Inflammatory macrophage treated with lipopolysaccharide for 4 hours (primary cell): ENCODE measurements around the gene WASF2.
"Not testable (repeated sequence)": the region's sequence is repeated elsewhere in the genome, so short reads cannot be mapped to it uniquely, and the experiment has no call there.

Source experiments
- DNase-seq: peaks from one replicate; pipeline ENCODE4 v3.0.0-alpha.2; 2020

WASF2 gene

DNA sequence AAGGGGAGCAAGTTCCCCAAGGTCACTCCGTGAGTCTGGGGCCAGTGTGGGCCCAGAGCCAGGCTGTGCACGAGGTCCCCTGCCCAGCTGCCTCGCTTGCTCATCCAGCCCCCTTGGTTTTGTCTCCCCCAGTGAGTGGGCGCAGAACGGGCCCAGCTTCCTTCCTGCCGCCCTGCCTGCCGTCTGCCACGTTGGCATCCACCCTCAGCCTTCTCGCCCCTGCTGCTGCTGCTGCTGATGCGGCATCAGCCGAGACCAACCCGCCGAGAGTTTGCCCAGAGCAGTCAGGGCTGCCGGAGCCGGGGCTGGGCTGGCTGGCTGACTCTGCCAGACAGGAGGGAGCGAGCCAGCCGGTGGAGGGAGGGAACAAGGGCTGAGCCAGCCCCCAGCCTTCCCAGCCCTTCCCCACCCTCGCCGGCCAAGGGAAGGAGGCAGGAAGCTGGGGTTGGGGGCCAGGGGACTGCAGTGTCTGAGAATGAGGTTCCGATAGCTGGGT is 31.4 kb upstream of the WASF2 start:
- DNase-seq = peak; percentile 32

DNA sequence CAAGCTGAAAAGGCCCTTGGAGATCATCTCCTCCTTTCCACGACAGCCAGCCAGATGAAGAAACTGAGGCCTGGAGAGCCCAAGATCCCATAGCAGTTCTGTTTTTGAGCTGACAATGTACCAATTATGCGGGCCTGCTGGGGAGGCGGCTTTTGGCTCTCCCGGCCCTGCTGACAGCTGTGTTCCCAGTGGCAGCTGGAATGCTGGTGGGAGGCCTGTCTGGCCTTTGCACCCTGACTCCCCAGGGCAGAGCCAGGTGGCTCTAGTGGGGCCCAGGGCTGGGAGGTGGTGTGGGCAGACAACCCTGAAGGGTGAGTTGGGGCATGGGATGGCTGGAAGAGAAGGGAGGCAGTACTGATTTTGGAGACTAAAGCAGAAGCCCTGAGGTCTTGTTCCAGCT is 30.7 kb upstream of the WASF2 start:
- DNase-seq = no peak

GRCh38 chr1:27519331-27520258 is 29.6 kb upstream of the WASF2 start:
- DNase-seq = no peak

- no peak for DNase-seq
Observed at GRCh38 chr1:27518808-27519207, 28.8 kb upstream of the WASF2 start.

DNA sequence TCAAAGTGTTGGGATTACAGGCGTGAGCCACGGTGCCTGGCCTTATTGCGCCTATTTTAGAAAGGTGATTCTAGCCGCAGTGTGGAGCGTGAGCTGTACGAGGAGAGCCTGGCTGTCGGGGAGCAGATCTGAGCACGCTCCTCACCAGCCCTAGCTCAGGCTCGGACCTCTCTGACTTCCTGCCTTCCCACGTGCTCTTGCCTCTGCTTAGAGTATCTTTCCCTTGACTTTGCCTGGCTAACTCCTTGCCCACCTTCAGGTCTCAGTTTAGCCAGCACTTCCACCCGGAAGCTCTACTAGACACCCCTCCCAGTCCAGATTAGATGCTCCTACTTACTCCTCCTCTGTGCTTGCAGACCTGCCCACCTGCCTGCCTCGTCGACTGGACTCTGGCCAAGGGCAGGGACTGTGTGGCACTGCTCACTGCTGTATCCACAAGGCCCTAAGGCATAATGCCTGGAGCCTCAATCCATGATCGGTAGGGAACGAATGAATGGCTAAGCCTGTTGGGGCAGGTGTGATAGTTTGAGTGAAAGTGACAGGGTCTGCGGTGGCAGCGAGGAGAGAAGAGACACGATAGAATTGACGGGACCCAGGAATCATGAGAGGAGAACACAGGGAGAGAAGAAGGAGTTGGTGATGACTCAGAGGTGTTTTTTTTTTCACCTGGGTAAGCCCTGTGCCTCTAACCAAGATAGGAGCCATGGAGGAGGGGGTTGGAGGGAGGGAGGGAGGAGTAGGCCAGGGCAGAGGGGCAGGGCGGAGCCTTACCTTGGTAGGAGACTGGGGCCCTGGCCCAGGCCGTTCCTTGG is 28.1 kb upstream of the WASF2 start:
- no peak for DNase-seq

- no peak for DNase-seq
Observed at GRCh38 chr1:27517301-27517700, 27.3 kb upstream of the WASF2 start.

GRCh38 chr1:27515626-27516025 is 25.7 kb upstream of the WASF2 start:
- DNase-seq = no peak

GRCh38 chr1:27513958-27514357 is 24.0 kb upstream of the WASF2 start:
- peak; percentile 36 for DNase-seq

DNA sequence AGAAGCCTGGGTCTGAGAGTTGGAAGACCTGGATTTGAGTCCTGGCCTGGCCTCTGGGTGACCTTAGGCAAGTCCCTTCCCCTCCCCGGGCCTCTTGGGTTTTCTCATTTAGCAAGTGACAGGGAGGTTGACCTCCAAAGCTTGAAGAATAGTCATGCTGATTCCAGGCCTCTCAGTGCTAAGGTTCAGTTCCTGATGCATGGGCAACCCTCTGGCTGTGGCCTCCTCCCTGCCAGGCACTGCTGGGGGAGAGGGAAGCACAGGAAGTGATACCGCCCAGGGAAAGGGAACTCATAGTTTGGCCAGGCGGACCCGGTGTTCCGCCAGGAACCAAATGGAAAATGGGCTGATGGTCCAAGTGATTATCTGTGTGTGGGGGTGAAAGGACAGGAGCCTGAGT is 23.6 kb upstream of the WASF2 start:
- DNase-seq = peak; percentile 85

GRCh38 chr1:27509127-27510080 is 19.4 kb upstream of the WASF2 start:
- no peak for DNase-seq

DNA sequence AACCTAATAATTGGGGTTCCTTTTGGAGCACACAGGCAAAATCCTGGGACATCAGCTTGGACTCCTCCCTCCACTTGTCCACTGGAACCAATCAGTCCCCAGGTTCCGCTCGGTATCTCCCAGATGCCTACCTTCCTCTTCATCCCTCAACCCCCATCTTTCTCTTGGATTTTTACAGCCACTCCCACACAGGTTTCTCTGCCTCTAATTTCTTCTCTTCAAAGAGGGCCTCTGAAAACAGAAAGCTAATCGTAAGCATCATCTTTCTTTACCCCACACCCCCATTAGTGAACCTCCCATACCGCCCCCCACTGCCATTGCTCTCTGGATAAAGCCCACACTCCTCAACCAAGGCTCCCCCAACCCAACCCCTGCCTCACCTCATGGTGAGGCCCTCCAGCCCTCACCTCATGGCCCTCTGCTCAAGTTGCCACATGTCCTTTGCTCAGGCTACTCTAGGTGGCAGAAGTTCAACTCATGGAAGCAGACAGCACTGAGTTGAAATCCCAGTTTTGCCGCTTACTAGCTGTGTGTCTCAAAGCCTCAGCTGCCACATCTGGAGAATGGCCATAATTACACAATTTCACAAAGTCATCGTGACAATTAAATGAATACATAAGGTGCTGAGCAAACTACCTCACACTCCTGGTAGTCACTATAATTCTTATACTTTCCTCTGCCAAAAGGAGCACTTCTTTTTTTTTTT is 18.1 kb upstream of the WASF2 start:
- peak; percentile 56 for DNase-seq

DNA sequence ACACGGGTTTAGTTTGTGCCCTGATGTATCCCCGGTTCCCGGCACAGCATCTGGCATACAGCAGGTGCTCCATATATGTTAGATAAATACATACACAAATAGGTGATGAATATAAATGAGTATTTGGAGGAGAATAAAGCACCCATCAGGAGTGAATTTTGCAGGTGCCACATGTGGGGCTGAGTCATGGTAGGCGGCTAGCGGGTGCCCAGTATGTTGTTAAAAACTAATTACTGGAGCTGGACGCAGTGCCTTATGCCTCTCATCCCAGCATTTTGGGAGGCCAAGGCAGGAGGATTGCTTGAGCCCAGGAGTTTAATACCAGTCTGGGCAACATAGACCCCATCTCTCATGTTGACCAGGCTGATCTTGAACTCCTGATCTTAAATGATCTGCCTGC is 16.7 kb upstream of the WASF2 start:
- no peak for DNase-seq

DNA sequence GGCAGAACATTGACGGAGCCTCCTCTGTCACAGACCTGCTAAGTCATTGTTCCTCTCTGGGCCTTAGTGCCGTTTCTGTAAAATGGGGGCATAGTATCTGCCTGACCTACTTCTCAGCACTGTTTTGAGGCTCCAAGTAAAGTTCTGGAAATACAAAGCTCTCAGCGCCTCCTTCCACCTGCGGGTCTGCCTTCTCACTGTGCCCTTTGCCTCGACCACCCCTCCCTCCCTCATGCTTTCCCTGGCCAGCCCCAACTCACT is 15.4 kb upstream of the WASF2 start:
- DNase-seq = no peak

- no peak for DNase-seq
Observed at GRCh38 chr1:27504588-27505419, 14.8 kb upstream of the WASF2 start.

GRCh38 chr1:27503844-27504587 is 14.0 kb upstream of the WASF2 start:
- no peak for DNase-seq

DNA sequence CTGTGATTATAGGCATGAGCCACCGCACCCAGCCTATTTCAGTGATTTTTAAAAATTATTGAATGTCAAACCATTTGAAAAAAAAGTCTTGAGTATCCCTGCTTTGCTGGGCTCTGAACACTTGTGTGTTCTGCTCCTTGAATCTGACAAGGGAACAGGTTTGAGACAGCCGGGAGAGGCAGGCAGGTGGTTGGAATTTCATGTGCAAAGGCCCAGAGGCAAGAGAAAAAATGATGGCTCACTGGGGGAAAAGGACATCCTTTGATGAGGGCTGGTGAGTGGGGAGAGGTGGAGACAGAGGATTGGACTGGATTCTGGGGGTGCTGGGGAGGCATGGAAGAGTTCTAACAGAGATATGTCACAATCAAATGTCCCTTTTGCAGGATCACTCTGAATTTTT is 13.1 kb upstream of the WASF2 start:
- no peak for DNase-seq

GRCh38 chr1:27501159-27501558 is 11.2 kb upstream of the WASF2 start:
- not testable (repeated sequence) for DNase-seq

DNA sequence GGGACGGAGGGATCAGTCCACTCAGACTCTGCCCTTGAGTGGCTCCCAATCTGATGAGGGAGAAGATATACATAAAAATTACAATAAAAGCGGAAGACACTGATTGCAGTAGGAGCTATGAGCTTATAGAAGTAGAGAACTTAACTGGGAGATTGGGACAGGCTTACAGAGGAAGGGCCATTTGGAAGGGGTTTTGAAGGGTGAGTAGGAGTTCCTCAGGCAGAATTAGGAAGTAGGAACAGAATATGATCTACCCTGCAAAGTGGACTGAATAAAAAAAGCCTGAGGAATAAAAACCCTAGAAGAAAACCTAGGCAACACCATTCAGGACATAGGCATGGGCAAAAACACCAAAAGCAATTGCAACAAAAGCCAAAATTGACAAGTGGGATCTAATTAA is 9.2 kb upstream of the WASF2 start:
- no peak for DNase-seq

GRCh38 chr1:27496604-27497155 is 6.7 kb upstream of the WASF2 start:
- DNase-seq = no peak

- no peak for DNase-seq
Observed at GRCh38 chr1:27492796-27493195, 2.8 kb upstream of the WASF2 start.
